IPS-20b (cell line): Measurements from ENCODE around the gene VPS33B.
"Not testable (repeated sequence)": the region's sequence is repeated elsewhere in the genome, so short reads cannot be mapped to it uniquely, and the experiment has no call there.

Source experiments
- H3K27ac ChIP-seq: one replicate; pipeline ENCODE4 v1.5.1; 2013; ENCODE audit warnings: low read length
- H3K27me3 ChIP-seq: 2 replicates; pipeline ENCODE4 v1.6.1; 2013; ENCODE audit warnings: mild to moderate bottlenecking, low read length, inconsistent platforms; ENCODE audit not compliant: insufficient read depth
- H3K36me3 ChIP-seq: 2 replicates; pipeline ENCODE4 v1.6.1; 2013; ENCODE audit warnings: low read depth, mild to moderate bottlenecking, inconsistent platforms, low read length, moderate library complexity; ENCODE audit not compliant: insufficient read depth
- H3K4me1 ChIP-seq: 2 replicates; pipeline ENCODE4 v1.6.1; 2013; ENCODE audit warnings: mild to moderate bottlenecking, control low read depth, inconsistent platforms, low read length, moderate library complexity; ENCODE audit not compliant: insufficient read depth
- H3K4me3 ChIP-seq: 2 replicates; pipeline ENCODE4 v1.5.1; 2013; ENCODE audit warnings: mild to moderate bottlenecking, low read length, inconsistent platforms
- H3K9ac ChIP-seq: 2 replicates; pipeline ENCODE4 v1.6.1; 2013; ENCODE audit warnings: low read depth, mild to moderate bottlenecking, inconsistent platforms, low read length, moderate library complexity
- H3K9me3 ChIP-seq: 2 replicates; pipeline ENCODE4 v1.6.1; 2013; ENCODE audit warnings: mild to moderate bottlenecking, low read depth, low read length, inconsistent platforms; ENCODE audit not compliant: insufficient read depth

Gene VPS33B

DNA sequence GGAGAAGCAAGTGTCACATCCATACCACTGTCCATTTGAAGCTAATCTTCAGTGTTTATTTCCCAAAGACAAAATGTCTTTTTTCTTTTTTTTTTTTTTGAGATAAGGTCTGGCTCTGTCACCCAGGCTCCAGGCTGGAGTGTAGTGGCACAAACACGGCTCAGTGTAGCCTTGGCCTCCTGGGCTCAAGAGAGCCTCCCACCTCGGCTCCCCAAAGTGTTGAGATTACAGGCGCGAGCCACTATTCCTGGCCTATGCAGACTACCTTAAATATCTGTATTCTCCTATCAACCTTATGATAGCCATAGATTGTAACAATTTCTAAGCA lies 27.7 kb upstream of the VPS33B start:
- no peaks in the 10 kb centered on the region for H3K27me3 ChIP-seq
- H3K27ac ChIP-seq = no peak overlapping the region
- no peaks in the 10 kb centered on the region for H3K36me3 ChIP-seq
- no peak overlapping the region for H3K9ac ChIP-seq
- no peaks in the 10 kb centered on the region for H3K9me3 ChIP-seq
- no peak overlapping the region for H3K4me3 ChIP-seq
- peaks cover 2% of the 10 kb centered on the region; the same call in 1 of the 2 replicates for H3K4me1 ChIP-seq

GRCh38 chr15:91049378-91050127 lies 27.2 kb upstream of the VPS33B start:
- no peak overlapping the region for H3K4me3 ChIP-seq
- no peak overlapping the region for H3K9ac ChIP-seq

DNA sequence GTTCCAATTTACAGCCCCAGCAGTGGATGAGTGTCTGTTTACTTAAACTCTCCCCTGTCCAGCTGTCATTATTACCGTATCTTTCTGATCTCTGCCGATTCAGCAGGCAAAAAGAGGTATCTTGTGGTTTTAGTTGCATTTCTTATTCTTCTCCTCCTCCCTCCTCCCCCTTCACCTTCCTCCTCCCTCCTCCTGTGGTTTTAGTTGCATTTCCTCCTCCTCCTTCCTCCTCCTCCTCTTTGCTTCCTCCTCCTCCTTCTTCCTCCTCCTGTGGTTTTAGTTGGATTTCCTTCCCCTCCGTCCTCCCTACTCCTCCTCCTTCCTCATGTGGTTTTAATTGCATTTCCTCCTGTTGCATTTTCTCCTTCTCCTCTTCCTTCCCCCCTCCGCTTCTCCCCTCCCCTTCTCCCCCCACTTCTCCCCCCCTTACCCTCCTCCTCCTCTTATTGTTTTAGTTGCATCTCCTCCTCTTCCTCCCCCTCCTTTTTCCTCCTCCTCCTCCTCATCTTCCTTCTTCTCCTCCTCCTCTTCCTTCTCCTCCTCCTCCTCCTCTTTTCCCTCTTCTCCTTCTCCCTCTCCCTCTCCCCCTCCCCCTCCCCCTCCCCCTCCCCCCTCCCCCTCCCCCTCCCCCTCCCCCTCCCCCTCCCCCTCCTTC lies 25.3 kb upstream of the VPS33B start:
- Histone ChIP-seq H3K36me3 (no peaks in the 10 kb centered on the region), H3K9ac (no peak overlapping the region), H3K4me1 (peaks cover 2% of the 10 kb centered on the region; the same call in 1 of the 2 replicates), H3K4me3 (no peak overlapping the region), H3K27ac (no peak overlapping the region), H3K9me3 (no peaks in the 10 kb centered on the region), H3K27me3 (no peaks in the 10 kb centered on the region)

More at GRCh38 chr15:91049378-91050127, 27.2 kb upstream of the VPS33B start:
- no peaks in the 10 kb centered on the region for H3K27me3 ChIP-seq
- H3K27ac ChIP-seq = no peak overlapping the region
- H3K9me3 ChIP-seq = no peaks in the 10 kb centered on the region
- H3K4me1 ChIP-seq = peaks cover 2% of the 10 kb centered on the region; the same call in 1 of the 2 replicates
- H3K36me3 ChIP-seq = no peaks in the 10 kb centered on the region

- not testable (repeated sequence) for H3K9ac ChIP-seq, H3K4me3 ChIP-seq, H3K9me3 ChIP-seq, H3K27ac ChIP-seq, H3K4me1 ChIP-seq, H3K27me3 ChIP-seq, H3K36me3 ChIP-seq
Measured at GRCh38 chr15:91046056-91046455, 23.7 kb upstream of the VPS33B start.

GRCh38 chr15:91045065-91045464 lies 22.7 kb upstream of the VPS33B start:
- no peaks in the 10 kb centered on the region for H3K9me3 ChIP-seq
- H3K27me3 ChIP-seq = no peaks in the 10 kb centered on the region
- H3K9ac ChIP-seq = no peak overlapping the region
- H3K4me3 ChIP-seq = no peak overlapping the region
- H3K27ac ChIP-seq = no peak overlapping the region
- H3K4me1 ChIP-seq = peaks cover 2% of the 10 kb centered on the region; the same call in 1 of the 2 replicates
- H3K36me3 ChIP-seq = no peaks in the 10 kb centered on the region

GRCh38 chr15:91043202-91043874 lies 20.9 kb upstream of the VPS33B start:
- H3K4me3 ChIP-seq = no peak overlapping the region
- no peak overlapping the region for H3K9ac ChIP-seq

GRCh38 chr15:91040856-91041255 lies 18.5 kb upstream of the VPS33B start:
- Histone ChIP-seq H3K27me3 (no peaks in the 10 kb centered on the region), H3K4me3 (no peak overlapping the region), H3K9me3 (no peaks in the 10 kb centered on the region), H3K27ac (no peak overlapping the region), H3K9ac (no peak overlapping the region), H3K36me3 (no peaks in the 10 kb centered on the region), H3K4me1 (no peaks in the 10 kb centered on the region)

More at GRCh38 chr15:91043202-91043874, 20.9 kb upstream of the VPS33B start:
- Histone ChIP-seq H3K27me3 (no peaks in the 10 kb centered on the region), H3K27ac (no peak overlapping the region), H3K36me3 (no peaks in the 10 kb centered on the region), H3K4me1 (no peaks in the 10 kb centered on the region), H3K9me3 (no peaks in the 10 kb centered on the region)

DNA sequence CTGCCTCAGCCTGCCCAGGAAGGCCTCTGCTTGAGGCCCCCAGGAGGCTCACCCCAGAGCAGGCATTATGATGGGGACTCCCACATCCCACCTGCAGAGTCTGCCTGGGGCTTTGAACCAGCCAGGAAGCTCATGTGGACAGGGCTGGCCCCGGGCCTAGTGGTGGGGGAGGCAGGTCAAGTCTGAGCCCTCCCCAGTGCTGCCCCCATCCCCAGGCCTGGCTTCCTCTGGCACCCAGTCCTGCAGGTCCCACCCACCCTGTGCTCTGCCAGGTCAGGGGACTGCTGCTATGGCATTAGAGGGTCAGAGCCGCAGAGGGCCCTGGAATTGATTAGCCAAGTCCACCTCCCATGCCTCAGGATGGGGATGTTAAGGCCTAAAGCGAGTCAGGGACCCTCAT lies 17.6 kb upstream of the VPS33B start:
- no peak overlapping the region for H3K9ac ChIP-seq
- no peaks in the 10 kb centered on the region for H3K27me3 ChIP-seq

DNA sequence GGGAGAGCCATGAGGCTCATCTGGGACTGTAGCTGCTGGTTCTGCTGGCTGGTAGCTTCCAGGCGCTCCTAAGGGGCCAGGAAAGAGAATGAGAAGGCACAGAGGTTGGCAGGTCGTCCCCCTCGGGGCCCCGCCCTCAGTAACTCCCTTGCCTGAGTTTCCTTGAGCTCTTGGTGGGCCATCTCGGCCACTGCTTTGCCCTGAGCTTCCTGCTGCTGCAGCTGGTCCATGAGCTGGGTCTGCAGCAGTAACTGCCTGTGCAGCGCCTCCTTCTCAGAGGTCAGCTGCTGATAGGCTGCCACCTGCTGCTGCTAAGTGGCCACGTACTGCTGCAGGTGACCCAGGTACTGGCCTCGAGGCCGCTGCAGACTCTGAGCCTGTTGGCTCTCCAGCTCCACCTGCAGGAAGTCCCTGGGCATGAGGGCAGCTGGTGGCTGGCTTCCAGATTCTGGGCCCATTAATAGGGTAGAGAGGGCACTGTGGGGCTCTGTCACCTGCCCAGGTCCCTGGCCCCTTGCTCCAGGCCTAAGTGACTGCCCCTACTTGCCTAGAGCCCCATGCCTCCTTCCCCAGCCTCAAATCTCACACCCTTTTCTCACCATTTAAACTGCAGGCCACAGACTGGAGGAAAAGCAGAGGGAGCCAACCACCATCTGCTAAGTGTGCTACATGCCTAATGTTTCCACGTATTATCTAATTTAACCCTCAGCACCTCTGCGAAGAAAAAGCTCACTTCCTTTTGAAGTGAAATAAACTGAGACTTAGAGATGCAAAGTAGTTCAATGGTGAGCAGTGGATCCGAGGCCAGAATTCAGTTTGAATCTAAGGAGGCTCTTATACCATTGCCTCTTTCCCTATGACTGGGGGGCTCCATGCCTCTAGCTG lies 10.8 kb upstream of the VPS33B start:
- no peaks in the 10 kb centered on the region for H3K9me3 ChIP-seq

More for the DNA sequence above, 17.6 kb upstream of the VPS33B start:
- H3K4me3 ChIP-seq = no peak overlapping the region
- no peak overlapping the region for H3K27ac ChIP-seq
- H3K4me1 ChIP-seq = no peaks in the 10 kb centered on the region
- no peaks in the 10 kb centered on the region for H3K36me3 ChIP-seq
- no peaks in the 10 kb centered on the region for H3K9me3 ChIP-seq

DNA sequence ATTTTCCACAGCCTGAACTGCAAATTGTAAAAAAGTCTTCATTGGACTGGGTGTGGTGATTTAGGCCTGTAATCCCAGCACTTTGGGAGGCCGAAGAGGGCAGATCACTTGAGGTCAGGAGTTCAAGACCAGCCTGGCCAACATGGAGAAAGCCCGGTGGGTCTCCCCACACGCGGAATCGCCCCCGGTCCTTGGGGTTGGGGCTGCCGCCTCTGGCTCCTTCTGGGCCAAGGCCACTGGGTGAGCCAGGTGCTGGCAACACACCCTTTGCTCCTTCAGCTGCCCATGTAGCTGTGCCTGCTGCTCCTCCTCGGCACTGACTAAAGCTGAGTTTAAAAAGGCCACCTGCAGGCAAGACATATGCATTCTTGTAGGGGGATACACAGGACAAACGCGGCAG lies 9.4 kb upstream of the VPS33B start:
- no peaks in the 10 kb centered on the region; the same call in 1 of the 2 replicates for H3K27me3 ChIP-seq
- no peaks in the 10 kb centered on the region for H3K9me3 ChIP-seq
- H3K9ac ChIP-seq = no peak overlapping the region
- H3K36me3 ChIP-seq = no peaks in the 10 kb centered on the region
- H3K4me3 ChIP-seq = no peak overlapping the region
- H3K4me1 ChIP-seq = no peaks in the 10 kb centered on the region
- no peak overlapping the region for H3K27ac ChIP-seq

More for the DNA sequence above, 10.8 kb upstream of the VPS33B start:
- Histone ChIP-seq H3K9ac (no peak overlapping the region), H3K27me3 (no peaks in the 10 kb centered on the region; the same call in 1 of the 2 replicates), H3K4me1 (no peaks in the 10 kb centered on the region), H3K4me3 (peak overlapping the region; percentile 43), H3K36me3 (no peaks in the 10 kb centered on the region), H3K27ac (no peak overlapping the region)

- H3K9ac ChIP-seq = no peak overlapping the region
- H3K27ac ChIP-seq = no peak overlapping the region
- H3K27me3 ChIP-seq = no peaks in the 10 kb centered on the region
- H3K36me3 ChIP-seq = no peaks in the 10 kb centered on the region
- no peaks in the 10 kb centered on the region for H3K4me1 ChIP-seq
- H3K9me3 ChIP-seq = no peaks in the 10 kb centered on the region
- H3K4me3 ChIP-seq = no peak overlapping the region
Measured at GRCh38 chr15:91027677-91028076, 5.3 kb upstream of the VPS33B start.
